Panc1 (cell line): ENCODE data around the gene CHCHD6. TPM values are rescaled to one million over a fixed set of nuclear protein-coding genes. Genes with fewer than 3 reads are reported as not detected.

Source experiments
- ATAC-seq: fragments of 200-7000 bp; cut with Tn5 transposase; 2 replicates; pipeline ENCODE4 v1.9.1; 2020; ENCODE audit warnings: mild to moderate bottlenecking, moderate library complexity
- BruUV-seq: library from RNA; stranded (reverse); fragments of 400-500 nt; replicated peaks from 2 replicates; lab custom pipeline; 2021; lab: Mats Ljungman, UMichigan
- CTCF ChIA-PET: fragments of 300-600 bp; sonication (Branson Sonifier 250); formaldehyde crosslinking; loops from one replicate; lab custom pipeline; 2022; ENCODE audit warnings: antibody characterized with exemption; lab: Charles Lee
- POLR2A ChIA-PET: fragments of 300-600 bp; sonication (Branson Sonifier 250); formaldehyde crosslinking; loops from one replicate; lab custom pipeline; 2022; ENCODE audit warnings: antibody characterized with exemption; lab: Charles Lee
- DNase-seq: peaks from one replicate; pipeline ENCODE4 v3.0.0-alpha.2; 2010; ENCODE audit warnings: low read depth, low spot score
- H3K27ac ChIP-seq: 2 replicates; pipeline ENCODE4 v1.5.1; 2011; ENCODE audit warnings: mild to moderate bottlenecking, low read length, inconsistent platforms
- H3K27me3 ChIP-seq: fragments of 200-500 bp; sonication (Bioruptor generic); 2 replicates; pipeline ENCODE4 v1.6.0; 2014; ENCODE audit warnings: low read length, inconsistent platforms; ENCODE audit not compliant: control insufficient read depth, insufficient read depth
- H3K36me3 ChIP-seq: fragments of 200-500 bp; sonication (Bioruptor generic); 2 replicates; pipeline ENCODE4 v1.5.1; 2014; ENCODE audit warnings: inconsistent platforms, mild to moderate bottlenecking, low read length, moderate library complexity; ENCODE audit not compliant: control insufficient read depth, insufficient read depth
- H3K4me1 ChIP-seq: 2 replicates; pipeline ENCODE4 v1.5.1; 2011; ENCODE audit warnings: inconsistent platforms, mild to moderate bottlenecking, low read length, moderate library complexity; ENCODE audit not compliant: control insufficient read depth, insufficient read depth
- H3K4me3 ChIP-seq, 2 experiments: 2 replicates each; pipeline ENCODE4 v1.5.1; 2011 to 2012; ENCODE audit warnings: low read depth in 2 of 2, low read length in 2 of 2, mild to moderate bottlenecking in 2 of 2, inconsistent platforms in 1 of 2, moderate library complexity in 1 of 2
- H3K9me3 ChIP-seq: fragments of 200-500 bp; sonication (Bioruptor generic); 2 replicates; pipeline ENCODE4 v1.5.1; 2014; ENCODE audit warnings: low read depth, mild to moderate bottlenecking, inconsistent platforms, low read length, moderate library complexity; ENCODE audit not compliant: control insufficient read depth, insufficient read depth
- POLR2AphosphoS5 ChIP-seq: IDR thresholded peaks from 2 replicates; pipeline ENCODE4 v1.6.1; 2012; ENCODE audit warnings: mild to moderate bottlenecking, low read depth, low read length, moderate library complexity
- SIN3A ChIP-seq: IDR thresholded peaks from 2 replicates; pipeline ENCODE4 v1.6.1; 2012; ENCODE audit warnings: low read depth, mild to moderate bottlenecking, low read length, moderate library complexity, borderline replicate concordance; ENCODE audit not compliant: insufficient read depth
- TCF7L2 ChIP-seq: IDR thresholded peaks from 2 replicates; pipeline ENCODE4 v1.6.1; 2011; ENCODE audit warnings: mild to moderate bottlenecking, low read depth, low read length, inconsistent platforms
- in situ Hi-C: cut with HindIII; loops from 2 replicates; pipeline ENCODE4 v1.10.0; 2016; ENCODE audit warnings: low sequenced_read_pairs, low pct_unique_long_range_greater_than_20kb
- intact Hi-C: fragments of 100-400 bp; cut with micrococcal nuclease; formaldehyde crosslinking; loops from one replicate; pipeline ENCODE4 v1.10.0; 2022; ENCODE audit not compliant: unreplicated experiment
- total RNA-seq: library from RNA; stranded (reverse); gene quantifications from one replicate; pipeline ENCODE4 v1.2.1, GENCODE V29; 2021; ENCODE audit not compliant: unreplicated experiment
- TF ChIP-seq, protein P1 (sequence below): fragments of 450-650 bp; IDR thresholded peaks from 2 replicates; pipeline ENCODE4 v1.5.1; 2017; ENCODE audit warnings: mild to moderate bottlenecking
- TF ChIP-seq, protein P2 (sequence below), 2 experiments: IDR thresholded peaks; 2 replicates each; pipeline ENCODE4 v1.6.1; 2011 to 2012; ENCODE audit warnings: low read depth in 2 of 2, control low read depth in 1 of 2, low read length in 1 of 2, mild to moderate bottlenecking in 1 of 2, moderate library complexity in 1 of 2; ENCODE audit not compliant: insufficient read depth in 1 of 2

Gene CHCHD6
- total RNA-seq, 1 experiment from 2014 or later, result 31.5 TPM

GRCh38 chr3:127000761-127001160 lies 296.7 kb downstream of the CHCHD6 start:
- ChIA-PET CTCF (no interaction called here), POLR2A (interaction anchor here (0.6 kb wide), 1 partner anchor 19 kb away, joined by 4 read pairs; no protein-coding TSS in a partner anchor)
- Histone ChIP-seq H3K27me3 (no peaks in the 10 kb centered on the region), H3K9me3 (no peaks in the 10 kb centered on the region), H3K36me3 (no peaks in the 10 kb centered on the region), H3K4me3 (no peak overlapping the region), H3K4me1 (peaks cover 7% of the 10 kb centered on the region), H3K27ac (no peak overlapping the region)
- no peak for DNase-seq
- intact Hi-C loops (no loop called here), in situ Hi-C loops (no loop called here)
- TF ChIP-seq TCF7L2 (no peak), POLR2AphosphoS5 (no peak), SIN3A (no peak)
- TF ChIP-seq, protein P1, sequence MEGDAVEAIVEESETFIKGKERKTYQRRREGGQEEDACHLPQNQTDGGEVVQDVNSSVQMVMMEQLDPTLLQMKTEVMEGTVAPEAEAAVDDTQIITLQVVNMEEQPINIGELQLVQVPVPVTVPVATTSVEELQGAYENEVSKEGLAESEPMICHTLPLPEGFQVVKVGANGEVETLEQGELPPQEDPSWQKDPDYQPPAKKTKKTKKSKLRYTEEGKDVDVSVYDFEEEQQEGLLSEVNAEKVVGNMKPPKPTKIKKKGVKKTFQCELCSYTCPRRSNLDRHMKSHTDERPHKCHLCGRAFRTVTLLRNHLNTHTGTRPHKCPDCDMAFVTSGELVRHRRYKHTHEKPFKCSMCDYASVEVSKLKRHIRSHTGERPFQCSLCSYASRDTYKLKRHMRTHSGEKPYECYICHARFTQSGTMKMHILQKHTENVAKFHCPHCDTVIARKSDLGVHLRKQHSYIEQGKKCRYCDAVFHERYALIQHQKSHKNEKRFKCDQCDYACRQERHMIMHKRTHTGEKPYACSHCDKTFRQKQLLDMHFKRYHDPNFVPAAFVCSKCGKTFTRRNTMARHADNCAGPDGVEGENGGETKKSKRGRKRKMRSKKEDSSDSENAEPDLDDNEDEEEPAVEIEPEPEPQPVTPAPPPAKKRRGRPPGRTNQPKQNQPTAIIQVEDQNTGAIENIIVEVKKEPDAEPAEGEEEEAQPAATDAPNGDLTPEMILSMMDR, result no peak
- TF ChIP-seq, protein P2, sequence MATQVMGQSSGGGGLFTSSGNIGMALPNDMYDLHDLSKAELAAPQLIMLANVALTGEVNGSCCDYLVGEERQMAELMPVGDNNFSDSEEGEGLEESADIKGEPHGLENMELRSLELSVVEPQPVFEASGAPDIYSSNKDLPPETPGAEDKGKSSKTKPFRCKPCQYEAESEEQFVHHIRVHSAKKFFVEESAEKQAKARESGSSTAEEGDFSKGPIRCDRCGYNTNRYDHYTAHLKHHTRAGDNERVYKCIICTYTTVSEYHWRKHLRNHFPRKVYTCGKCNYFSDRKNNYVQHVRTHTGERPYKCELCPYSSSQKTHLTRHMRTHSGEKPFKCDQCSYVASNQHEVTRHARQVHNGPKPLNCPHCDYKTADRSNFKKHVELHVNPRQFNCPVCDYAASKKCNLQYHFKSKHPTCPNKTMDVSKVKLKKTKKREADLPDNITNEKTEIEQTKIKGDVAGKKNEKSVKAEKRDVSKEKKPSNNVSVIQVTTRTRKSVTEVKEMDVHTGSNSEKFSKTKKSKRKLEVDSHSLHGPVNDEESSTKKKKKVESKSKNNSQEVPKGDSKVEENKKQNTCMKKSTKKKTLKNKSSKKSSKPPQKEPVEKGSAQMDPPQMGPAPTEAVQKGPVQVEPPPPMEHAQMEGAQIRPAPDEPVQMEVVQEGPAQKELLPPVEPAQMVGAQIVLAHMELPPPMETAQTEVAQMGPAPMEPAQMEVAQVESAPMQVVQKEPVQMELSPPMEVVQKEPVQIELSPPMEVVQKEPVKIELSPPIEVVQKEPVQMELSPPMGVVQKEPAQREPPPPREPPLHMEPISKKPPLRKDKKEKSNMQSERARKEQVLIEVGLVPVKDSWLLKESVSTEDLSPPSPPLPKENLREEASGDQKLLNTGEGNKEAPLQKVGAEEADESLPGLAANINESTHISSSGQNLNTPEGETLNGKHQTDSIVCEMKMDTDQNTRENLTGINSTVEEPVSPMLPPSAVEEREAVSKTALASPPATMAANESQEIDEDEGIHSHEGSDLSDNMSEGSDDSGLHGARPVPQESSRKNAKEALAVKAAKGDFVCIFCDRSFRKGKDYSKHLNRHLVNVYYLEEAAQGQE (IDR thresholded peaks at IDR 0.05; ENCODE audit: insufficient read depth in 1 of 2, low read depth in 2 of 2, low read length in 1 of 2), result no peak
- ATAC-seq, result peak; percentile 9; the same call in 1 of the 2 replicates
- no TSS peak for BruUV-seq

DNA sequence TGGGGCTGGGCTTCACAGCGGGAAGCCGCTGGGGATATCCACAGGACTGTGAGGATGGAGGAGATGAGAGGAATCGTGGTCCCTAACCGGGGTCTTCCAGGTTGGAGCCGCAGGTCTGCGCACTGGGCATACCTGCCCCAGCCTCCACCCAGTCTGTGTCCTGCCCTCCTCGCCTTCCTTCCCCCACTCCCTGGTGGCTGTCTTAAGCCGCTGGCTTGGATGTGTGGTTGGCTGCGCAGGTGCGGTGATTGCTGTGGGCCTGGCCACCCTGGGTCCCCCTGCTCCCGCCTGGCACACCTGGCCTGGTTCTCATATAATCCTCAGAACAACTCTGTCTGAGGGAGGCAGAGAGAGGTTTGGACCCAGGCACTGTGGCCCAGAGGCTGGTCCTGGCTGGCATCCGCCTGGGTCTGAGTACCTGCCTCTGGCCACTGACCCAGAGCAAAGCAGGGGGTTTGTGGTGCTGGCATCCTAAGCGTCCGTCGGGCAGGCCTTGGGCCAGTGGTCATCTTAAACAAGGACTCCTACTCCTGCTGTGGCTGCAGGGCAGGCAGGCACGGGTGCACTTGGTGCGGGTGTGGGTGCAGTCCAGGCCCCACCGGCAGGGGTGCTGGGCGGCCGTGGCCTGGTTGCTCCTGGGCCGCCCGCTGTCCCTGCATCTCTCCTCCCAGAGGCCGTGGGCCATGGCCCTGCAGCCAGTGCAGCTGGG lies 297.6 kb downstream of the CHCHD6 start:
- in situ Hi-C loops, result no loop called here
- ChIA-PET CTCF (no interaction called here), POLR2A (interaction anchor here (0.6 kb wide), 1 partner anchor 18 kb away, joined by 4 read pairs; no protein-coding TSS in a partner anchor)
- DNase-seq (no peak), ATAC-seq (peak; percentile 5; the same call in 1 of the 2 replicates)
- BruUV-seq, result no TSS peak
- TF ChIP-seq POLR2AphosphoS5, result no peak
- TF ChIP-seq, protein P2 (IDR thresholded peaks at IDR 0.05; ENCODE audit: insufficient read depth in 1 of 2, low read depth in 2 of 2, low read length in 1 of 2), result no peak
- TF ChIP-seq SIN3A, result no peak
- TF ChIP-seq TCF7L2, result no peak
- TF ChIP-seq, protein P1, result no peak
- Histone ChIP-seq H3K36me3 (no peaks in the 10 kb centered on the region), H3K27ac (no peak overlapping the region), H3K9me3 (no peaks in the 10 kb centered on the region), H3K27me3 (no peaks in the 10 kb centered on the region), H3K4me1 (peaks cover 13% of the 10 kb centered on the region), H3K4me3 (no peak overlapping the region)
- intact Hi-C loops, result no loop called here
